ENCODE data around the gene TRIM17. TPM values are rescaled to one million over a fixed set of nuclear protein-coding genes. Genes with fewer than 3 reads are reported as not detected.
A peak's percentile ranks its signal among the peaks of the same experiment; 100 is the strongest.

Gene TRIM17
- 1.4 TPM for polyA plus RNA-seq (2013, experiment 1 of 2)
- polyA plus RNA-seq (2013, experiment 2 of 2): 1.1 TPM

- peak; percentile 91 for DNase-seq
- Histone ChIP-seq H3K4me3 (ENCODE audit: low read length) (peak within 1 kb of the TSS; percentile 38), H3K79me1 (ENCODE audit: low read length) (no peaks in the 10 kb centered on the region), H3K56ac (ENCODE audit: low read length) (peak within 1 kb of the TSS; percentile 83), H2BK15ac (replicated peaks; ENCODE audit: low read depth) (peak within 1 kb of the TSS; percentile 60), H2BK120ac (ENCODE audit: low read depth, low read length) (no peak within 1 kb of the TSS), H3K18ac (ENCODE audit: low read length) (peak within 1 kb of the TSS; percentile 91), H4K8ac (ENCODE audit: low read depth, low read length) (no peak within 1 kb of the TSS), H3K36me3 (ENCODE audit: control insufficient read depth, insufficient read depth, low read length) (no peaks in the 10 kb centered on the region), H4K5ac (ENCODE audit: low read length) (no peak within 1 kb of the TSS), H3K4me1 (ENCODE audit: control insufficient read depth, low read depth, low read length) (peaks cover 14% of the 10 kb centered on the region), H2BK5ac (ENCODE audit: low read length) (no peak within 1 kb of the TSS), H3K4ac (ENCODE audit: low read depth, low read length) (peak within 1 kb of the TSS; percentile 93), H3K4me2 (ENCODE audit: low read length) (peak within 1 kb of the TSS; percentile 10), H3K23ac (ENCODE audit: low read length) (peak within 1 kb of the TSS; percentile 85), H3K27me3 (ENCODE audit: insufficient read depth, low read length, poor library complexity) (no peaks in the 10 kb centered on the region), H3K27ac (ENCODE audit: low read depth, low read length) (no peak within 1 kb of the TSS), H3K79me2 (ENCODE audit: control insufficient read depth, insufficient read depth, low read length) (no peaks in the 10 kb centered on the region), H2AK5ac (ENCODE audit: low read length) (no peak within 1 kb of the TSS), H3K9ac (ENCODE audit: low read length) (peak within 1 kb of the TSS; percentile 74)
- WGBS (ENCODE audit: extremely low coverage, insufficient coverage, low lambda C conversion rate): no CpG with 5 or more reads among the region's 59 CpGs
Measured at GRCh38 chr1:228416217-228416933, at the start of gene TRIM17. TSS of gene TRIM17 (minus strand) at chr1:228416861. CDS start at chr1:228415072, 1,789 bp downstream.

- Histone ChIP-seq H2AK5ac (ENCODE audit: low read length) (peak overlapping the region; percentile 69), H3K27ac (ENCODE audit: low read depth, low read length) (no peak overlapping the region), H3K79me1 (ENCODE audit: low read length) (no peaks in the 10 kb centered on the region), H3K27me3 (ENCODE audit: insufficient read depth, low read length, poor library complexity) (peaks cover 14% of the 10 kb centered on the region), H2BK120ac (ENCODE audit: low read depth, low read length) (no peak overlapping the region), H3K4me3 (ENCODE audit: low read length) (no peak overlapping the region), H2BK5ac (ENCODE audit: low read length) (no peak overlapping the region), H4K8ac (ENCODE audit: low read depth, low read length) (no peak overlapping the region), H3K79me2 (ENCODE audit: control insufficient read depth, insufficient read depth, low read length) (no peaks in the 10 kb centered on the region), H3K4ac (ENCODE audit: low read depth, low read length) (no peak overlapping the region), H3K18ac (ENCODE audit: low read length) (no peak overlapping the region), H3K4me2 (ENCODE audit: low read length) (no peak overlapping the region), H3K56ac (ENCODE audit: low read length) (peak overlapping the region; percentile 7), H3K4me1 (ENCODE audit: control insufficient read depth, low read depth, low read length) (no peaks in the 10 kb centered on the region), H3K23ac (ENCODE audit: low read length) (no peak overlapping the region), H3K36me3 (ENCODE audit: control insufficient read depth, insufficient read depth, low read length) (no peaks in the 10 kb centered on the region), H4K5ac (ENCODE audit: low read length) (no peak overlapping the region), H2BK15ac (replicated peaks; ENCODE audit: low read depth) (no peak overlapping the region), H3K9ac (ENCODE audit: low read length) (no peak overlapping the region)
- no peak for DNase-seq
- WGBS (ENCODE audit: extremely low coverage, insufficient coverage, low lambda C conversion rate): no CpG with 5 or more reads among the region's 8 CpGs
Measured at GRCh38 chr1:228465571-228466146, 49.0 kb upstream of the TRIM17 start.

GRCh38 chr1:228465141-228465540 lies 48.5 kb upstream of the TRIM17 start:
- WGBS (ENCODE audit: extremely low coverage, insufficient coverage, low lambda C conversion rate): no CpG with 5 or more reads among the region's 13 CpGs
- Histone ChIP-seq H3K27me3 (ENCODE audit: insufficient read depth, low read length, poor library complexity) (peaks cover 14% of the 10 kb centered on the region), H3K27ac (ENCODE audit: low read depth, low read length) (no peak overlapping the region)

GRCh38 chr1:228464487-228464983 lies 47.9 kb upstream of the TRIM17 start:
- peaks cover 12% of the 10 kb centered on the region for H3K27me3 ChIP-seq (ENCODE audit: insufficient read depth, low read length, poor library complexity)

More at GRCh38 chr1:228465141-228465540, 48.5 kb upstream of the TRIM17 start:
- Histone ChIP-seq H3K4me2 (ENCODE audit: low read length) (no peak overlapping the region), H2AK5ac (ENCODE audit: low read length) (no peak overlapping the region), H3K18ac (ENCODE audit: low read length) (no peak overlapping the region), H3K36me3 (ENCODE audit: control insufficient read depth, insufficient read depth, low read length) (no peaks in the 10 kb centered on the region), H2BK15ac (replicated peaks; ENCODE audit: low read depth) (no peak overlapping the region), H2BK120ac (ENCODE audit: low read depth, low read length) (no peak overlapping the region), H4K5ac (ENCODE audit: low read length) (no peak overlapping the region), H3K4me1 (ENCODE audit: control insufficient read depth, low read depth, low read length) (no peaks in the 10 kb centered on the region), H3K4ac (ENCODE audit: low read depth, low read length) (no peak overlapping the region), H3K56ac (ENCODE audit: low read length) (peak overlapping the region; percentile 17), H3K79me2 (ENCODE audit: control insufficient read depth, insufficient read depth, low read length) (no peaks in the 10 kb centered on the region), H2BK5ac (ENCODE audit: low read length) (no peak overlapping the region), H3K79me1 (ENCODE audit: low read length) (no peaks in the 10 kb centered on the region), H3K4me3 (ENCODE audit: low read length) (no peak overlapping the region), H3K23ac (ENCODE audit: low read length) (no peak overlapping the region), H3K9ac (ENCODE audit: low read length) (peak overlapping the region; percentile 32), H4K8ac (ENCODE audit: low read depth, low read length) (no peak overlapping the region)
- DNase-seq: no peak

GRCh38 chr1:228463559-228464455 lies 47.1 kb upstream of the TRIM17 start:
- WGBS (ENCODE audit: extremely low coverage, insufficient coverage, low lambda C conversion rate): no CpG with 5 or more reads among the region's 56 CpGs
- no peaks in the 10 kb centered on the region for H3K79me2 ChIP-seq (ENCODE audit: control insufficient read depth, insufficient read depth, low read length)

More at GRCh38 chr1:228464487-228464983, 47.9 kb upstream of the TRIM17 start:
- no peak overlapping the region for H3K4ac ChIP-seq (ENCODE audit: low read depth, low read length)
- no peak overlapping the region for H3K23ac ChIP-seq (ENCODE audit: low read length)
- H2BK120ac ChIP-seq (ENCODE audit: low read depth, low read length): no peak overlapping the region
- H2BK5ac ChIP-seq (ENCODE audit: low read length): no peak overlapping the region
- no peak overlapping the region for H4K8ac ChIP-seq (ENCODE audit: low read depth, low read length)
- no peak overlapping the region for H4K5ac ChIP-seq (ENCODE audit: low read length)
- WGBS (ENCODE audit: extremely low coverage, insufficient coverage, low lambda C conversion rate): no CpG with 5 or more reads among the region's 33 CpGs
- peak; percentile 93 for DNase-seq
- no peaks in the 10 kb centered on the region for H3K79me2 ChIP-seq (ENCODE audit: control insufficient read depth, insufficient read depth, low read length)
- peak overlapping the region; percentile 17 for H3K56ac ChIP-seq (ENCODE audit: low read length)
- no peaks in the 10 kb centered on the region for H3K36me3 ChIP-seq (ENCODE audit: control insufficient read depth, insufficient read depth, low read length)
- no peak overlapping the region for H3K18ac ChIP-seq (ENCODE audit: low read length)
- no peak overlapping the region for H2BK15ac ChIP-seq (replicated peaks; ENCODE audit: low read depth)
- H3K4me2 ChIP-seq (ENCODE audit: low read length): peak overlapping the region; percentile 39
- H3K4me1 ChIP-seq (ENCODE audit: control insufficient read depth, low read depth, low read length): peaks cover 1% of the 10 kb centered on the region
- no peaks in the 10 kb centered on the region for H3K79me1 ChIP-seq (ENCODE audit: low read length)
- no peak overlapping the region for H2AK5ac ChIP-seq (ENCODE audit: low read length)
- peak overlapping the region; percentile 8 for H3K4me3 ChIP-seq (ENCODE audit: low read length)
- H3K27ac ChIP-seq (ENCODE audit: low read depth, low read length): no peak overlapping the region
- H3K9ac ChIP-seq (ENCODE audit: low read length): peak overlapping the region; percentile 32

More at GRCh38 chr1:228463559-228464455, 47.1 kb upstream of the TRIM17 start:
- peak overlapping the region; percentile 66 for H3K56ac ChIP-seq (ENCODE audit: low read length)
- H3K36me3 ChIP-seq (ENCODE audit: control insufficient read depth, insufficient read depth, low read length): no peaks in the 10 kb centered on the region
- H3K4ac ChIP-seq (ENCODE audit: low read depth, low read length): no peak overlapping the region
- H3K79me1 ChIP-seq (ENCODE audit: low read length): no peaks in the 10 kb centered on the region
- no peak overlapping the region for H4K8ac ChIP-seq (ENCODE audit: low read depth, low read length)
- H3K9ac ChIP-seq (ENCODE audit: low read length): peak overlapping the region; percentile 38
- no peak overlapping the region for H3K23ac ChIP-seq (ENCODE audit: low read length)
- H2BK15ac ChIP-seq (replicated peaks; ENCODE audit: low read depth): no peak overlapping the region
- H2BK5ac ChIP-seq (ENCODE audit: low read length): no peak overlapping the region
- H3K27me3 ChIP-seq (ENCODE audit: insufficient read depth, low read length, poor library complexity): peaks cover 6% of the 10 kb centered on the region
- no peak overlapping the region for H3K18ac ChIP-seq (ENCODE audit: low read length)
- H3K4me2 ChIP-seq (ENCODE audit: low read length): peak overlapping the region; percentile 39
- H3K4me3 ChIP-seq (ENCODE audit: low read length): peak overlapping the region; percentile 20
- DNase-seq: peak; percentile 75
- no peak overlapping the region for H3K27ac ChIP-seq (ENCODE audit: low read depth, low read length)
- no peak overlapping the region for H2BK120ac ChIP-seq (ENCODE audit: low read depth, low read length)
- no peak overlapping the region for H2AK5ac ChIP-seq (ENCODE audit: low read length)
- peaks cover 2% of the 10 kb centered on the region for H3K4me1 ChIP-seq (ENCODE audit: control insufficient read depth, low read depth, low read length)
- no peak overlapping the region for H4K5ac ChIP-seq (ENCODE audit: low read length)

All from mesendoderm (in vitro differentiated cells).